A673 (cell line): Measurements from ENCODE around the gene CCDC201. TPM values are rescaled to one million over a fixed set of nuclear protein-coding genes. Genes with fewer than 3 reads are reported as not detected.

Source experiments
- BruUV-seq: library from RNA; stranded (reverse); fragments of 400-500 nt; replicated peaks from 2 replicates; lab custom pipeline; 2021; lab: Mats Ljungman, UMichigan
- CTCF ChIA-PET: fragments of 300-600 bp; sonication (Branson Sonifier 250); formaldehyde crosslinking; loops from one replicate; lab custom pipeline; 2022; ENCODE audit warnings: antibody characterized with exemption; lab: Charles Lee
- POLR2A ChIA-PET: fragments of 300-600 bp; sonication (Branson Sonifier 250); formaldehyde crosslinking; loops from one replicate; lab custom pipeline; 2022; ENCODE audit warnings: antibody characterized with exemption; ENCODE audit not compliant: low non-redundant PET; lab: Charles Lee
- DNase-seq: peaks from one replicate; pipeline ENCODE4 v3.0.0-alpha.2; 2015; ENCODE audit warnings: low spot score
- H3K27ac ChIP-seq: fragments of 200-600 bp; sonication (generic); 2 replicates; pipeline ENCODE4 v1.5.1; 2016; ENCODE audit warnings: mixed run types, low read depth, mild to moderate bottlenecking, mixed read lengths, antibody characterized with exemption, low read length; ENCODE audit not compliant: poor library complexity, severe bottlenecking
- H3K27me3 ChIP-seq: fragments of 200-600 bp; sonication (generic); replicated peaks from 2 replicates; pipeline ENCODE4 v1.6.1; 2017; ENCODE audit warnings: mixed run types, low read depth, mild to moderate bottlenecking, mixed read lengths, antibody characterized with exemption, low read length; ENCODE audit not compliant: insufficient read depth, poor library complexity
- H3K36me3 ChIP-seq: fragments of 200-600 bp; sonication (generic); 2 replicates; pipeline ENCODE4 v1.6.1; 2016; ENCODE audit warnings: mixed run types, mild to moderate bottlenecking, mixed read lengths, antibody characterized with exemption, low read length; ENCODE audit not compliant: insufficient read depth, poor library complexity, severe bottlenecking
- H3K4me1 ChIP-seq: fragments of 200-600 bp; sonication (generic); 2 replicates; pipeline ENCODE4 v1.6.1; 2017; ENCODE audit warnings: mixed run types, mild to moderate bottlenecking, mixed read lengths, antibody characterized with exemption, low read length; ENCODE audit not compliant: insufficient read depth, poor library complexity, severe bottlenecking
- H3K4me3 ChIP-seq: fragments of 200-600 bp; sonication (generic); 2 replicates; pipeline ENCODE4 v1.5.1; 2016; ENCODE audit warnings: low read depth, mixed run types, mild to moderate bottlenecking, mixed read lengths, low read length; ENCODE audit not compliant: poor library complexity, severe bottlenecking
- H3K9me3 ChIP-seq: fragments of 200-600 bp; sonication (generic); 2 replicates; pipeline ENCODE4 v1.6.1; 2016; ENCODE audit warnings: mixed run types, low read depth, mild to moderate bottlenecking, mixed read lengths, antibody characterized with exemption, low read length; ENCODE audit not compliant: poor library complexity, severe bottlenecking
- CTCF ChIP-seq: fragments of 300-800, 200-600 bp; sonication (generic); conservative IDR thresholded peaks from 2 replicates; pipeline ENCODE4 v1.5.1; 2017; ENCODE audit warnings: low read depth, mild to moderate bottlenecking, antibody characterized with exemption, low read length, moderate library complexity, mixed read lengths
- EZH2 ChIP-seq: fragments of 200-600 bp; sonication (generic); IDR thresholded peaks from 2 replicates; pipeline ENCODE4 v1.6.1; 2017; ENCODE audit warnings: borderline replicate concordance, low read depth, mild to moderate bottlenecking, mixed read lengths, antibody characterized with exemption, low read length; ENCODE audit not compliant: poor library complexity, severe bottlenecking
- intact Hi-C: fragments of 100-400 bp; cut with micrococcal nuclease; formaldehyde crosslinking; loops from one replicate; pipeline ENCODE4 v1.10.0; 2022; ENCODE audit not compliant: unreplicated experiment
- total RNA-seq: library from RNA; stranded (reverse); gene quantifications from 2 replicates; pipeline ENCODE4 v1.2.3, GENCODE V29; 2021

The CCDC201 gene
- total RNA-seq, 1 experiment from 2014 or later, result not detected

- no TSS peak for BruUV-seq
- POLR2A ChIA-PET, result no interaction called here
Observed at GRCh38 chr7:45869426-45869825, 3.5 kb downstream of the CCDC201 start.

GRCh38 chr7:45867471-45867870, 5.4 kb downstream of the CCDC201 start:
- no TSS peak for BruUV-seq
- no peaks in the 10 kb centered on the region for H3K36me3 ChIP-seq
- H3K9me3 ChIP-seq, result no peaks in the 10 kb centered on the region
- H3K4me1 ChIP-seq, result no peaks in the 10 kb centered on the region
- CTCF ChIA-PET, result no interaction called here
- DNase-seq, result no peak
- H3K27ac ChIP-seq, result no peak overlapping the region
- POLR2A ChIA-PET, result no interaction called here
- intact Hi-C loops, result no loop called here
- TF ChIP-seq EZH2 (no peak), CTCF (no peak)
- H3K4me3 ChIP-seq, result no peak overlapping the region
- peaks cover 68% of the 10 kb centered on the region for H3K27me3 ChIP-seq

More at GRCh38 chr7:45869426-45869825, 3.5 kb downstream of the CCDC201 start:
- H3K27me3 ChIP-seq, result peaks cover 58% of the 10 kb centered on the region
- no peak for DNase-seq
- intact Hi-C loops, result no loop called here
- no peak overlapping the region for H3K27ac ChIP-seq
- H3K4me3 ChIP-seq, result no peak overlapping the region
- no peaks in the 10 kb centered on the region for H3K36me3 ChIP-seq
- H3K9me3 ChIP-seq, result no peaks in the 10 kb centered on the region
- no peaks in the 10 kb centered on the region for H3K4me1 ChIP-seq
- TF ChIP-seq EZH2 (no peak), CTCF (no peak)
- CTCF ChIA-PET, result no interaction called here

GRCh38 chr7:45865594-45866410, 7.1 kb downstream of the CCDC201 start:
- ChIA-PET CTCF (no interaction called here), POLR2A (no interaction called here)
- intact Hi-C loops, result no loop called here

More at GRCh38 chr7:45865594-45866410, 7.1 kb downstream of the CCDC201 start:
- BruUV-seq, result no TSS peak
- TF ChIP-seq EZH2 (no peak), CTCF (no peak)
- H3K4me3 ChIP-seq, result no peak overlapping the region
- no peak overlapping the region for H3K27ac ChIP-seq
- no peaks in the 10 kb centered on the region for H3K4me1 ChIP-seq
- H3K27me3 ChIP-seq, result peaks cover 69% of the 10 kb centered on the region
- DNase-seq, result no peak
- H3K9me3 ChIP-seq, result no peaks in the 10 kb centered on the region
- no peaks in the 10 kb centered on the region for H3K36me3 ChIP-seq
